Suprapubic skin (tissue), 3 donors: ENCODE measurements around the gene FCHO2.

Experiments
- POLR2A ChIP-seq, 2 donors: fragments of 450-650 bp; IDR thresholded peaks; one replicate each; pipeline ENCODE4 v1.6.1; 2017; ENCODE audit warnings: antibody characterized with exemption in 2 of 2, mild to moderate bottlenecking in 2 of 2, moderate library complexity in 2 of 2
- TF ChIP-seq, protein P1 (sequence below), 2 donors: fragments of 200-600 bp in 1 of 2; fragments of 450-650 bp in 1 of 2; sonication (generic) in 1 of 2; IDR thresholded peaks; one replicate each; pipeline ENCODE4 v1.5.1; 2016 to 2019; ENCODE audit warnings: antibody characterized with exemption in 2 of 2, mild to moderate bottlenecking in 1 of 2, moderate library complexity in 1 of 2

DNA sequence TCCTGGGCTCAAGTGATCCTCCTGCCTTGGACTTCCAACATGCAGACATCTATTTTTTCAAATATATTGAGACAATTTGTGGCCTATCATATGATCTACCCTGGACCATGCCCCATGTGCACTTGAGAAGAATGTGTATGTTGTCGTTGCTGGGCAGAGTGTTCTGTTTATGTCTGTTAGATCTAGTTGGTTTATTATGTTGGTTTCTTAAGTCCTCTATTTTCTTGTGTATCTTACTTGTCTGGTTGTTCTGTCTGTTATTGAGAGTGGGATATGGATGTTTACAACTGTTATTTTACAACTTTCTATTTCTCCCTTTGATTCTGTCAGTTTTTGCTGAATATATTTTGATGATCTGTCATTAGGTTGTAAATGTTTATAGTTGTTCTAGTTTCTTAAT lies 154.3 kb downstream of the FCHO2 start:
- TF ChIP-seq, protein P1, sequence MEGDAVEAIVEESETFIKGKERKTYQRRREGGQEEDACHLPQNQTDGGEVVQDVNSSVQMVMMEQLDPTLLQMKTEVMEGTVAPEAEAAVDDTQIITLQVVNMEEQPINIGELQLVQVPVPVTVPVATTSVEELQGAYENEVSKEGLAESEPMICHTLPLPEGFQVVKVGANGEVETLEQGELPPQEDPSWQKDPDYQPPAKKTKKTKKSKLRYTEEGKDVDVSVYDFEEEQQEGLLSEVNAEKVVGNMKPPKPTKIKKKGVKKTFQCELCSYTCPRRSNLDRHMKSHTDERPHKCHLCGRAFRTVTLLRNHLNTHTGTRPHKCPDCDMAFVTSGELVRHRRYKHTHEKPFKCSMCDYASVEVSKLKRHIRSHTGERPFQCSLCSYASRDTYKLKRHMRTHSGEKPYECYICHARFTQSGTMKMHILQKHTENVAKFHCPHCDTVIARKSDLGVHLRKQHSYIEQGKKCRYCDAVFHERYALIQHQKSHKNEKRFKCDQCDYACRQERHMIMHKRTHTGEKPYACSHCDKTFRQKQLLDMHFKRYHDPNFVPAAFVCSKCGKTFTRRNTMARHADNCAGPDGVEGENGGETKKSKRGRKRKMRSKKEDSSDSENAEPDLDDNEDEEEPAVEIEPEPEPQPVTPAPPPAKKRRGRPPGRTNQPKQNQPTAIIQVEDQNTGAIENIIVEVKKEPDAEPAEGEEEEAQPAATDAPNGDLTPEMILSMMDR (IDR thresholded peaks at IDR 0.05), result no peak
- TF ChIP-seq POLR2A (IDR thresholded peaks at IDR 0.05), result no peak
